H1 (cell line): ENCODE data around the gene MCMBP. TPM values are rescaled to one million over a fixed set of nuclear protein-coding genes. Genes with fewer than 3 reads are reported as not detected.

Experiments used
- CHD7 ChIP-seq: fragments of 300-600 bp; sonication (generic); IDR thresholded peaks from 2 replicates; pipeline ENCODE4 v1.7.1; 2012; ENCODE audit warnings: low read length, moderate library complexity, mild to moderate bottlenecking, inconsistent platforms; ENCODE audit not compliant: insufficient replicate concordance
- KDM5A ChIP-seq: fragments of 200-600 bp; IDR thresholded peaks from 2 replicates; pipeline ENCODE4 v1.7.1; 2012; ENCODE audit warnings: mild to moderate bottlenecking, low read length, inconsistent platforms, mixed read lengths
- polyA plus RNA-seq, 7 experiments: library from polyadenylated mRNA; depleted of rRNA in 3 of 7; stranded (reverse) in 5 of 7; unstranded in 2 of 7; fragments of >200 nt in 5 of 7; fragments of 200-250 nt in 2 of 7; gene quantifications; 1 replicate in 5 of 7; 2 replicates in 1 of 7; 4 replicates in 1 of 7; pipeline versions ENCODE4 v1.2.1 to v1.2.3, GENCODE V29; 2011 to 2013; ENCODE audit warnings: missing spikeins in 2 of 7, mixed read lengths in 2 of 7
- total RNA-seq: library from RNA; stranded (reverse); fragmentation: NEBNext Ultra II Directional; extraction: Animal tissue kit (Norgen Biotek cat#: 25700); gene quantifications from 2 replicates; pipeline ENCODE4 v1.2.1, GENCODE V29; 2021

The MCMBP gene
- total and polyA plus RNA-seq, 2 of the 8 experiments (the other 6 are each of a cell fraction or from before 2014, with no cell fraction given), result 67.3 to 81.7 TPM

GRCh38 chr10:119827430-119827829, 45.2 kb downstream of the MCMBP start (continued):
- TF ChIP-seq CHD7 (no peak), KDM5A (no peak)
